DMS 273 (cell line): ENCODE data around the gene PXDN.
"Not testable (repeated sequence)": the region's sequence is repeated elsewhere in the genome, so short reads cannot be mapped to it uniquely, and the experiment has no call there.

Experiments
- DNase-seq: peaks from one replicate; lab custom pipeline; 2025; ENCODE audit not compliant: unreplicated experiment; lab: John Stamatoyannopoulos, UW

PXDN gene

GRCh38 chr2:1685078-1685956, 59.0 kb downstream of the PXDN start:
- DNase-seq = no peak

- DNase-seq = no peak
These were observed 61.0 kb downstream of the PXDN start for GRCh38 chr2:1683297-1683696.

GRCh38 chr2:1682181-1682440, 62.2 kb downstream of the PXDN start:
- DNase-seq = no peak

DNA sequence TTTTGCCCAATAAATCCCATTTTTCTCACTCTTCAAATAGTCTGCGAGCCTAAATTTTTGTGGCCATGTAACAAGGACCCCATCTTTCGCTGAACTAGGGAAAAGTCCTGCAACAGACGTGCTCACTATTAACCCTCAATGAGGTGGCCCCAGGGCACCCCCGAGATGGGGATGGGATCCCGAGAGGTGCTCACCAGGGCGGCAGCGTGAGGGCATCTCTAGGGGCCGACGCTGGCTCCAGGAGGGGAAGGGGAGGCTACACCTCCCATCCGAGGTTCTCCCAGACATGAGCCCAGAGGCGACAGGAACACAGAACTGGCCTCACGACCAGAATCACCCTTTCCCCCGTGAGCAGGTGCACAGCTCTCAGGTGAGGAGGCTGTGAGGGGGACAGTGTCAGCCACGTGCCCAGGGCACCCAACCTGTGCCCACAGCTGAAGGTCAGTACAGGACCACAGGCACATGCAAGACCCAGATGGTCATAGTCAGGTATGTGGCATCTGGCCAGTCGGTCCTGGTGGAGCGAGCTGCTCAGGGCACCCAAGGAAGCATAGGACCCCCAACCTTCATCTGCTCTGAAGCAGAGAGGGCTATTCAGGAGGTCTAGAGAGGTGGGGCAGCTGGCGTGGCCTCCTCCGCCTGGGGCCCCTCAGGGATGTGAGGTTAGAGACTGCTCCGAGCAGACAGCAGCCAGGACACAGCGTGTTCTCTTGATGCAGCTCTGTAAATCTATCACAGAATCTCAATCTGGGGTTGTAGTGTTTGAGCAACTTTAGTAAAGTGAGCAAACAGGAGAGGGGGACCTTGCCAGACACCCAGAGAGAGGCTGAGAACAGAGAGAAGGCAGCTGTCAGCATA, 62.8 kb downstream of the PXDN start:
- no peak for DNase-seq

DNA sequence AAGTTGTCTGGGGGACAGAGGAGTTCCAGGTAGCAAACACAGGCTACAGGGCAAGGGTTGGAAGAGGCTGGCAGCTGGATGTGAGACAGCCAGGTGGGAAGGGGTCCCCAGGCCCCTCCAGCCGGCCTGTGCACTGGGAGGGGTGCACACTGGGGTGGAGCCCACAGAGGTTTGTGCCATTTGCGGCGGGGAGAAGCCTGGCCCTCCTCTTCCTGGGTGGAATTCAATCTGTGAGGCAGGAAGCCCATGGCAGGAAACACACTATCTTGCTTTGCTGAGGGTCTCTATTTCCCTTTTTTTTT, 63.3 kb downstream of the PXDN start:
- no peak for DNase-seq

DNA sequence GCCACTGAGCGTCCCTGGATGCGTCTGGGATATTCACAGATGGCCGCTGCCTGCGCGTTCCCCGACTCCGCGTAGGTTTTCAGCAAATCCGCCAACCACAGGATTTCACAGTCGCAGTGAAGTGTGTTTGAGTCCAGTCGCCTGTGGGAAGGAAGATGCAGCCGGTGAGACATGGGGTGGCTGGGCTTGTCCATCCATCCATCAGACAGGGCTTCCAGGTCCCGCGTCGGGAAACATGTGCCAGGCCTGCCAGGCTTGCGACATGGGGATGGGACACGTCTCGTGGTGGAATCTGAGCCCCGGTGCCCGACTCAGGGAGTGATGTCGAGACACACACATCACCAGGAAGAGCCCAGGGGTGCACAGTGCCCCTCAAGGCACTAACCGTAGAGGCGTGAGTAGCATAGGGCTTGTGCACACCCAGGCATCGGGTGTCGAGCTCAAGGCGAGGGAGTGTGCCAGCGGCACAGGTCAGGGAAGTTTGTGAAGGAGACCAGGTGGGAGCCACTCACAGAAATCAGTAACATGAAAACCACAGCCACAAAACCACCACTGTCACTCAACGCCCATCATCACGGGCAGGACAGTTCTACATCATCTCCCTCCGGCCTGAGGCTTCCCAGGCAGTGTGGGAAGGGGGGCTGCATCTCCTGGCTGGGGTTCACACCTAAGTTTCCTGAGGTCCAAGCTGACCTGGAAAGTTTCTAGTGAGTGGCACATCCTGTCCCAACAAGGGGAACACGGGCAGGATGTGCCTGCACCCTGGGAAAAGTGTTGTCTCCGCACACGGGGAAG, 63.9 kb downstream of the PXDN start:
- no peak for DNase-seq

DNA sequence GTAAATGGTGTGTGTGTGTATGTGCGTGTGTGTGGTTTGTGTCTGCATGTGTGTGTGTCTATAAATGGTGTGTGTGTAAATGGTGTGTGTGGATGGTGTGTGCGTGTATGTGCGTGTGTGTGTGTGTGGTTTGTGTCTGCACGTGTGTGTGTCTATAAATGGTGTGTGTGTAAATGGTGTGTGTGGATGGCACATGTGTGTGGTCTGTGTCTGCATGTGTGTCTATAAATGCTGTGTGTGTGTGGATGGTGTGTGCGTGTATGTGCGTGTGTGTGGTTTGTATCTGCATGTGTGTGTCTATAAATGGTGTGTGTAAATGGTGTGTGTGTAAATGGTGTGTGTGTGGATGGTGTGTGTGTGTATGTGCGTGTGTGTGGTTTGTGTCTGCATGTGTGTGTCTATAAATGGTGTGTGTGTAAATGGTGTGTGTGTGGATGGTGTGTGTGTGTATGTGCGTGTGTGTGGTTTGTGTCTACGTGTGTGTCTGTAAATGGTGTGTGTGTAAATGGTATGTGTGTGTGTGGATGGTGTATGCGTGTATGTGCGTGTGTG, 64.8 kb downstream of the PXDN start:
- DNase-seq = not testable (repeated sequence)

- not testable (repeated sequence) for DNase-seq
These were observed 65.2 kb downstream of the PXDN start for GRCh38 chr2:1679065-1679464.

DNA sequence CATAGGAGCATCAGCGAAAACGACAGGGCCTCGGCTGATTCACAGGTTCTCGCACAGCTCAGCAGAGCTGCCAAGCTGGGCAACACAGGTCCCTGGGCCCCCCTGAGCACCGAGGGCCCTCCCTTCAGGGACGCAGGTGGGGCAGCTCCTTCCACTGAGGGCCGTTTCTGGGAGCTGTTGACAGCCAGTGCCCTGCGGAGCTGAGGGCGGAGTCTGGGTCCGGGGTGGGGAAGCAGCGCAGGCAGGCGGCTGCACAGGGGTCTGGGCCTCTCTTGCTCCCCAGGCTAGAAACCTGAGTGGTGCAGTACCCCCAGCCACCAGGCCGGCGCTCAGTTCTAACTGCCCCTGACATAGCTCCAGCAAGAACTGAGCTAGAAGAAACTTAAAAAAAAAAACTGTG, 65.7 kb downstream of the PXDN start:
- DNase-seq = no peak

DNA sequence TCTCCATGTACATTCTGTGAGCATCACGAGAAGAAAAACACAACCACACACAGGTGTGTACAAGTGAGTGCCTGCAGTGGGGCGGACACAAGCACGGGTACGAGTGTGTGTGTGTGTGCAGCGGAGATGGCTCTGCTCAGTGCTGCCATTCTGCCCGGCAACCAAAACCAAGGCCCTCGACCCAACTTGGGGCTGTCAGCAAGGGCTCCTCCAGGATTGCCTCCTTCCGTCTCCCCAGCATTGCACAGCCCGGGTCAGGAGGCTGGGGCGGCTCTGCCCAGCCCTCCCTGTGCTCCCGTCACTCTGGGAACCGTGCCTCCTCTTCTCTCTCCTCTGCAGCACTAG, 66.5 kb downstream of the PXDN start:
- no peak for DNase-seq

- DNase-seq = no peak
These were observed 67.1 kb downstream of the PXDN start for GRCh38 chr2:1676913-1677820.

- no peak for DNase-seq
These were observed 68.0 kb downstream of the PXDN start for GRCh38 chr2:1676091-1676912.

DNA sequence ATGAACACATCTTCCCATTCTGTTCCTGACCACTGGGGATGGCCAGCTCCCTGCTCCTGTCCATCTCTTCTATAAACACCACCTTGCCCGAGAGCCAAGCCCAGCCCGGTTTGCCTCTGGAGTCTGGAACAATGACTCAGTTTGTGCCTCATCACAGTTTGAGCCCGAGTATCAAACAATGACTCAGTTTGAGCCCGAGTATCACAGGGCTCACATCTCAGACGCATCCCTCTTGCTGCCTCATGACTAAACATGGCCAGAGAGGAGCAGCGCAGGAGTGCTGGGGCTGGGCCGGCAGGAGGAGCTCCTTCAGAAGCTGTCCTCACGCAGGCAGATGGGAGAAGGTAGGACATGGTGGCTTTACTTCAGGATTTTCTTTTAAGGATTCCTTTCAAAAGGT, 68.7 kb downstream of the PXDN start:
- DNase-seq = no peak

GRCh38 chr2:1674766-1675397, 69.4 kb downstream of the PXDN start:
- DNase-seq = no peak

DNA sequence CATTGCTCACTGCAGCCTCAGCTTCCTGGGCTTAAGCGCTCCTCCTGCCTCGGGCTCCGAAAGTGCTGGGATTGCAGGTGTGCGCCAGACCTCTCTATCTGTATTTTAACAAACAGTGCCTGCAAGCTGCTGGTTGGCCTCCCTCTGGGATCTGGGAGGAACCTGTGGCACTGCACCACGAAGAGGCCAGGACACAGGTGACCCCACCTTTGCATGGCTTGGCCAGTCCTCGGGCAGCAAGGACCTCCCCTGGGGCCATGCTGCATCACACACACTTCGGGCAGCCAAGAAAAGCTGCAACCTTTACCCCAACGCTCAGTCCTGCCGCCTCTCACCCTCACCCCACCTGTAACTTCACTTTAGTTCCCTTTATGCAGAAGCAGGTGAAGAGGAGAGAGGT, 70.0 kb downstream of the PXDN start:
- DNase-seq = no peak

- no peak for DNase-seq
These were observed 71.0 kb downstream of the PXDN start for GRCh38 chr2:1673160-1673944.

DNA sequence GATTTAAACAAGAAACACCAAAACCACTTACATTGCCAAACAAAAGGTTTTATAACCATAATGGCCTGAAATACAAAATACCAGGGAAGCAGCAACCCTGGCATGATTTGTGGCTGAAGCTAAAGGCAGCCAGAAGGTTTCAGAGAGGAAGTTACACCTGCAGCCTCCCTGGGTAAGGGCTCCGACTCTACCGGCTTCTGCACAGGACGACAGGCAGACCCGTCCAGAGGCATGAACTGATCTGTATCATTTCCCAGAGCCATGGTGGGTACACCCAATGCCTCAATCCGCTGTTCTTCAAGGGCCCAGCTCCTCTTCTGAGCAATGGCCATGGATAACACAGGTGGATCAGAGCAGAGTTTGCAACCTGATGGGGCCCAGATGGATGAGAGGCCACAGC, 71.6 kb downstream of the PXDN start:
- DNase-seq = no peak

DNA sequence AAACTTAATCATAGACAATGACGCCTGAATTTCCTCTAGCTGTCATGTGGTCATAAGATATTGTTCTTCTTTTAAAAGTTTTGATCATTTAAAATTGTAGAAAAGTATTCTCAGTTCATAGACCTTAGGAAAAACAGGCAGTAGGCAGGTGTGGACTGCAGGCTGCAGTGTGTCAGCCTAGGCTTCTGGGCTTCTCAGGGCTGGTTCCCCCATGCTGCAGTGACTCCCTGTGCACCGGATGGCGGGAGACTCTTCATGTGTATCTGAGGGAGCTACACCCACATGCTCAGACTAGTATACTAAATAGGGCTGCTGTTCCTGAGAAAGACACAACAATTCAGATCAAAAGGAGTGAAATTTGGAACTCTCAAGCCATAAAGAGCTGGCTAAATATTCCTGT, 72.4 kb downstream of the PXDN start:
- no peak for DNase-seq

GRCh38 chr2:1670636-1671035, 73.7 kb downstream of the PXDN start:
- DNase-seq = no peak
